HepG2 (cell line): ENCODE measurements around the gene HIPK2. TPM values are rescaled to one million over a fixed set of nuclear protein-coding genes. Genes with fewer than 3 reads are reported as not detected.

Experiments used
- AKAP8 ChIP-seq: sonication (generic); formaldehyde crosslinking; IDR thresholded peaks from 2 replicates; pipeline ENCODE4 v1.5.1; 2020; ENCODE audit warnings: mild to moderate bottlenecking, missing genetic modification reagents
- FIP1L1 ChIP-seq: fragments of 200-400 bp; formaldehyde crosslinking; IDR thresholded peaks from 2 replicates; pipeline ENCODE4 v1.6.1; 2018; ENCODE audit warnings: low read depth, mild to moderate bottlenecking, low read length, moderate library complexity, borderline replicate concordance; ENCODE audit not compliant: insufficient read depth
- FOXA1 ChIP-seq, 2 experiments: fragments of 450-650 bp in 1 of 2; sonication (generic) in 1 of 2; formaldehyde crosslinking in 1 of 2; IDR thresholded peaks; 2 replicates each; pipeline versions ENCODE4 v1.4.0 to v1.6.1; 2016 to 2020; ENCODE audit warnings: missing genetic modification reagents in 1 of 2
- GZF1 ChIP-seq: sonication (generic); formaldehyde crosslinking; IDR thresholded peaks from 2 replicates; pipeline ENCODE4 v1.5.1; 2020; ENCODE audit warnings: mild to moderate bottlenecking, missing genetic modification reagents
- HIVEP1 ChIP-seq: sonication (generic); formaldehyde crosslinking; IDR thresholded peaks from 2 replicates; pipeline ENCODE4 v1.4.0; 2020; ENCODE audit warnings: mild to moderate bottlenecking, missing genetic modification reagents
- MAZ ChIP-seq, 2 experiments: sonication (generic) in 1 of 2; formaldehyde crosslinking in 1 of 2; IDR thresholded peaks; 2 replicates each; pipeline versions ENCODE4 v1.5.0 to v1.6.1; 2012 to 2020; ENCODE audit warnings: low read depth in 2 of 2, mild to moderate bottlenecking in 2 of 2, borderline replicate concordance in 1 of 2, improper control_type of control experiment in 1 of 2, low read length in 1 of 2, missing genetic modification reagents in 1 of 2, moderate library complexity in 1 of 2
- MYPOP ChIP-seq: sonication (generic); formaldehyde crosslinking; IDR thresholded peaks from 2 replicates; pipeline ENCODE4 v1.8.1; 2023; ENCODE audit warnings: mild to moderate bottlenecking, moderate library complexity, missing genetic modification reagents
- NFRKB ChIP-seq: fragments of 450-650 bp; IDR thresholded peaks from 2 replicates; pipeline ENCODE4 v1.6.1; 2017
- NPAS2 ChIP-seq: sonication (generic); formaldehyde crosslinking; IDR thresholded peaks from 2 replicates; pipeline ENCODE4 v1.8.0; 2022; ENCODE audit warnings: mild to moderate bottlenecking, missing genetic modification reagents, borderline replicate concordance
- PAF1 ChIP-seq: IDR thresholded peaks from 2 replicates; pipeline ENCODE4 v1.6.1; 2016; ENCODE audit warnings: missing genetic modification reagents, missing compliant biosample characterization
- RCOR2 ChIP-seq: IDR thresholded peaks from 2 replicates; pipeline ENCODE4 v1.6.1; 2016; ENCODE audit warnings: missing biosample characterization, missing genetic modification reagents
- REPIN1 ChIP-seq: sonication (generic); formaldehyde crosslinking; IDR thresholded peaks from 2 replicates; pipeline ENCODE4 v1.8.0; 2022; ENCODE audit warnings: missing genetic modification reagents, low read depth, mild to moderate bottlenecking, borderline replicate concordance
- SPEN ChIP-seq: sonication (generic); formaldehyde crosslinking; IDR thresholded peaks from 2 replicates; pipeline ENCODE4 v1.5.1; 2020; ENCODE audit warnings: low read depth, mild to moderate bottlenecking, missing genetic modification reagents
- XRCC5 ChIP-seq: fragments of 200-400 bp; formaldehyde crosslinking; optimal IDR thresholded peaks from 2 replicates; pipeline ENCODE3; 2017; ENCODE audit warnings: mild to moderate bottlenecking, low read length
- ZBTB2 ChIP-seq: sonication (generic); formaldehyde crosslinking; IDR thresholded peaks from 2 replicates; pipeline ENCODE4 v1.8.0; 2022; ENCODE audit warnings: low read depth, missing genetic modification reagents
- ZFAT ChIP-seq: sonication (generic); formaldehyde crosslinking; conservative IDR thresholded peaks from 2 replicates; pipeline ENCODE4 v1.8.1; 2023; ENCODE audit warnings: missing genetic modification reagents, inconsistent platforms
- ZKSCAN5 ChIP-seq: sonication (generic); formaldehyde crosslinking; IDR thresholded peaks from 2 replicates; pipeline ENCODE4 v1.5.1; 2020; ENCODE audit warnings: mild to moderate bottlenecking, missing genetic modification reagents
- ZMYM4 ChIP-seq: sonication (generic); formaldehyde crosslinking; IDR thresholded peaks from 2 replicates; pipeline ENCODE4 v1.8.1; 2023; ENCODE audit warnings: mild to moderate bottlenecking, missing genetic modification reagents
- ZNF121 ChIP-seq: sonication (generic); formaldehyde crosslinking; IDR thresholded peaks from 2 replicates; pipeline ENCODE4 v1.5.0; 2020; ENCODE audit warnings: mild to moderate bottlenecking, missing genetic modification reagents
- ZNF224 ChIP-seq: sonication (generic); formaldehyde crosslinking; IDR thresholded peaks from 2 replicates; pipeline ENCODE4 v1.5.0; 2020; ENCODE audit warnings: mild to moderate bottlenecking, missing genetic modification reagents
- ZNF292 ChIP-seq: sonication (generic); formaldehyde crosslinking; IDR thresholded peaks from 2 replicates; pipeline ENCODE4 v1.8.1; 2022; ENCODE audit warnings: mild to moderate bottlenecking, low read depth, missing genetic modification reagents, borderline replicate concordance
- ZNF383 ChIP-seq: sonication (generic); formaldehyde crosslinking; IDR thresholded peaks from 2 replicates; pipeline ENCODE4 v1.4.0; 2020; ENCODE audit warnings: missing genetic modification reagents, mild to moderate bottlenecking, borderline replicate concordance
- ZNF432 ChIP-seq: sonication (generic); formaldehyde crosslinking; IDR thresholded peaks from 2 replicates; pipeline ENCODE4 v1.5.0; 2020; ENCODE audit warnings: missing genetic modification reagents, mild to moderate bottlenecking, borderline replicate concordance
- ZNF468 ChIP-seq: sonication (generic); formaldehyde crosslinking; IDR thresholded peaks from 2 replicates; pipeline ENCODE4 v1.8.0; 2022; ENCODE audit warnings: mild to moderate bottlenecking, moderate library complexity, missing genetic modification reagents
- ZNF770 ChIP-seq: sonication (generic); formaldehyde crosslinking; IDR thresholded peaks from 2 replicates; pipeline ENCODE4 v1.5.0; 2020; ENCODE audit warnings: mild to moderate bottlenecking, missing genetic modification reagents
- ZNF788 ChIP-seq: sonication (generic); formaldehyde crosslinking; IDR thresholded peaks from 2 replicates; pipeline ENCODE4 v1.5.0; 2020; ENCODE audit warnings: mild to moderate bottlenecking, missing genetic modification reagents, borderline replicate concordance
- ZNF790 ChIP-seq: sonication (generic); formaldehyde crosslinking; IDR thresholded peaks from 2 replicates; pipeline ENCODE4 v1.8.0; 2022; ENCODE audit warnings: missing genetic modification reagents, mild to moderate bottlenecking, borderline replicate concordance
- ZSCAN25 ChIP-seq: sonication (generic); formaldehyde crosslinking; IDR thresholded peaks from 2 replicates; pipeline ENCODE4 v1.8.0; 2022; ENCODE audit warnings: mild to moderate bottlenecking, missing genetic modification reagents
- polyA plus RNA-seq, 8 experiments: library from polyadenylated mRNA; depleted of rRNA in 3 of 8; stranded (reverse) in 7 of 8; unstranded in 1 of 8; fragments of >200 nt; fragmentation: Illumina TruSeq in 4 of 8; extraction: Trizol in 4 of 8; gene quantifications; 2 replicates each; pipeline versions ENCODE4 v1.2.1 to v1.2.3, GENCODE V29; 2011 to 2016; ENCODE audit warnings: low read depth in 4 of 8, missing spikeins in 1 of 8, mixed read lengths in 1 of 8; ENCODE audit not compliant: insufficient read depth in 1 of 8
- total RNA-seq, 5 experiments: library from RNA; depleted of rRNA; stranded (reverse); fragments of >200 nt; fragmentation: Illumina TruSeq; extraction: Trizol; gene quantifications; 2 replicates each; pipeline ENCODE4 v1.2.3, GENCODE V29; 2016; ENCODE audit warnings: low read depth in 1 of 5

Gene HIPK2
- total and polyA plus RNA-seq, 2 of the 13 experiments (the other 11 are each of a cell fraction or from before 2014, with no cell fraction given) = 14.4 to 20.2 TPM

GRCh38 chr7:139807009-139807408, 29.2 kb upstream of the HIPK2 start (continued):
- TF ChIP-seq ZMYM4 (CRISPR knock-in tag) = 0 out of 2 replicates have a peak, but pooled peaks have one; percentile 40
- TF ChIP-seq PAF1 (CRISPR knock-in tag) = no peak
- no peak for TF ChIP-seq HIVEP1 (CRISPR knock-in tag)
- TF ChIP-seq ZBTB2 (CRISPR knock-in tag) = no peak
- TF ChIP-seq NPAS2 (CRISPR knock-in tag) = no peak
- no peak for TF ChIP-seq SPEN (CRISPR knock-in tag)
- TF ChIP-seq ZNF788 (CRISPR knock-in tag) = no peak
- no peak for TF ChIP-seq ZNF121
- TF ChIP-seq XRCC5 = no peak
- TF ChIP-seq ZNF432 (CRISPR knock-in tag) = no peak
- no peak for TF ChIP-seq RCOR2
- TF ChIP-seq ZNF468 (CRISPR knock-in tag) = no peak
- peak; percentile 28; the same call in 1 of the 2 replicates for TF ChIP-seq ZNF292 (CRISPR knock-in tag)
- no peak for TF ChIP-seq ZNF224 (CRISPR knock-in tag)
- no peak for TF ChIP-seq ZKSCAN5 (CRISPR knock-in tag)
- no peak for TF ChIP-seq NFRKB
- TF ChIP-seq ZSCAN25 = no peak
- no peak for TF ChIP-seq MAZ (IDR thresholded peaks at IDR 0.05; ENCODE audit: borderline replicate concordance, low read depth, low read length)
- no peak for TF ChIP-seq MAZ (CRISPR knock-in tag; IDR thresholded peaks at IDR 0.05; ENCODE audit: low read depth)
- no peak for TF ChIP-seq FIP1L1
- no peak for TF ChIP-seq FOXA1 (IDR thresholded peaks at IDR 0.05)
- TF ChIP-seq FOXA1 (CRISPR knock-in tag; IDR thresholded peaks at IDR 0.05) = no peak
- TF ChIP-seq ZNF790 = no peak
- no peak for TF ChIP-seq ZNF383 (CRISPR knock-in tag)
- TF ChIP-seq REPIN1 (CRISPR knock-in tag) = no peak
- no peak for TF ChIP-seq ZFAT (CRISPR knock-in tag)
- TF ChIP-seq AKAP8 (CRISPR knock-in tag) = no peak
- no peak for TF ChIP-seq GZF1 (CRISPR knock-in tag)
- peak; percentile 99 for TF ChIP-seq ZNF770 (CRISPR knock-in tag)
- TF ChIP-seq MYPOP (CRISPR knock-in tag) = no peak
